SK-N-DZ (cell line): Measurements from ENCODE around the gene CCN6.
"Not testable (repeated sequence)": the region's sequence is repeated elsewhere in the genome, so short reads cannot be mapped to it uniquely, and the experiment has no call there.

ENCODE experiments used
- DNase-seq: peaks from one replicate; pipeline ENCODE4 v3.0.0-alpha.2; 2015; ENCODE audit warnings: low spot score

The CCN6 gene

GRCh38 chr6:112029045-112029822 is 24.7 kb upstream of the CCN6 start:
- peak; percentile 71 for DNase-seq

GRCh38 chr6:112030206-112030960 is 23.5 kb upstream of the CCN6 start:
- DNase-seq, result no peak

- DNase-seq, result no peak
Observed at GRCh38 chr6:112030961-112031660, 22.8 kb upstream of the CCN6 start.

- DNase-seq, result no peak
Observed at GRCh38 chr6:112031960-112032359, 21.9 kb upstream of the CCN6 start.

GRCh38 chr6:112032728-112033127 is 21.2 kb upstream of the CCN6 start:
- DNase-seq, result no peak

- no peak for DNase-seq
Observed at GRCh38 chr6:112033791-112034615, 19.9 kb upstream of the CCN6 start.

- DNase-seq, result peak; percentile 71
Observed at GRCh38 chr6:112034616-112034995, 19.3 kb upstream of the CCN6 start.

GRCh38 chr6:112036088-112036637 is 17.7 kb upstream of the CCN6 start:
- DNase-seq, result no peak

- no peak for DNase-seq
Observed at GRCh38 chr6:112037783-112038216, 16.1 kb upstream of the CCN6 start.

- peak; percentile 42 for DNase-seq
Observed at GRCh38 chr6:112038268-112038667, 15.6 kb upstream of the CCN6 start.

GRCh38 chr6:112038756-112039430 is 15.0 kb upstream of the CCN6 start:
- DNase-seq, result no peak

GRCh38 chr6:112039431-112039770 is 14.5 kb upstream of the CCN6 start:
- DNase-seq, result no peak

- no peak for DNase-seq
Observed at GRCh38 chr6:112040956-112041355, 12.9 kb upstream of the CCN6 start.

- DNase-seq, result no peak
Observed at GRCh38 chr6:112041535-112041934, 12.4 kb upstream of the CCN6 start.

GRCh38 chr6:112043032-112044007 is 10.6 kb upstream of the CCN6 start:
- DNase-seq, result peak; percentile 94

GRCh38 chr6:112044196-112044595 is 9.7 kb upstream of the CCN6 start:
- DNase-seq, result no peak

- peak; percentile 47 for DNase-seq
Observed at GRCh38 chr6:112044856-112045255, 9.0 kb upstream of the CCN6 start.

GRCh38 chr6:112047523-112047922 is 6.4 kb upstream of the CCN6 start:
- not testable (repeated sequence) for DNase-seq

GRCh38 chr6:112049026-112049799 is 4.7 kb upstream of the CCN6 start:
- DNase-seq, result peak; percentile 70
